Sigmoid colon (tissue), 7 donors: ENCODE data around the gene JAG1. TPM values are rescaled to one million over a fixed set of nuclear protein-coding genes. Genes with fewer than 3 reads are reported as not detected.

ENCODE experiments used
- DNase-seq: peaks from one replicate; pipeline ENCODE4 v3.0.0-alpha.2; 2019
- H3K27ac ChIP-seq, 4 donors: fragments of 200-600 bp; sonication (generic); one replicate each; pipeline ENCODE4 v1.5.1; 2016 to 2019; ENCODE audit warnings: mild to moderate bottlenecking in 1 of 4
- H3K27me3 ChIP-seq, 3 donors: fragments of 200-600 bp; sonication (generic); one replicate each; pipeline ENCODE4 v1.5.1; 2019; ENCODE audit warnings: mild to moderate bottlenecking in 1 of 3
- H3K36me3 ChIP-seq, 4 donors: fragments of 200-600 bp; sonication (generic); one replicate each; pipeline ENCODE4 v1.5.1; 2016 to 2019
- H3K4me1 ChIP-seq, 4 donors: fragments of 200-600 bp; sonication (generic); one replicate each; pipeline ENCODE4 v1.5.1; 2017 to 2019
- H3K4me3 ChIP-seq, 4 donors: fragments of 200-600 bp; sonication (generic); one replicate each; pipeline ENCODE4 v1.5.1; 2017 to 2019; ENCODE audit warnings: mild to moderate bottlenecking in 2 of 4, moderate library complexity in 1 of 4
- H3K9me3 ChIP-seq, 4 donors: fragments of 200-600 bp in 3 of 4; sonication (generic) in 3 of 4; one replicate each; pipeline versions ENCODE4 v1.5.1 to v1.6.1; 2013 to 2019
- EP300 ChIP-seq, 4 donors: sonication (generic); formaldehyde crosslinking; IDR thresholded peaks; one replicate each; pipeline ENCODE4 v1.6.1; 2017; ENCODE audit warnings: antibody characterized with exemption in 4 of 4
- POLR2A ChIP-seq, 2 donors: fragments of 450-650 bp; IDR thresholded peaks; one replicate each; pipeline ENCODE4 v1.6.1; 2016; ENCODE audit warnings: antibody characterized with exemption in 2 of 2, mild to moderate bottlenecking in 2 of 2, moderate library complexity in 2 of 2
- POLR2AphosphoS5 ChIP-seq, 4 donors: sonication (generic); formaldehyde crosslinking; IDR thresholded peaks; one replicate each; pipeline ENCODE4 v1.6.1; 2017; ENCODE audit warnings: antibody characterized with exemption in 4 of 4
- WGBS, 2 donors: extraction: QIAGEN DNeasy Blood & Tissue Kit; methylation state at CpG; one replicate each; pipeline ENCODE4 v1.1.7; 2013; 5-methylcytosine and 5-hydroxymethylcytosine counted together
- intact Hi-C: fragments of 100-400 bp; cut with DNase I; formaldehyde crosslinking; loops from one replicate; pipeline ENCODE4 v1.15.1; 2023
- polyA plus RNA-seq, 3 donors: library from polyadenylated mRNA; stranded (reverse); fragments of 200-250 nt; gene quantifications; one replicate each; pipeline ENCODE4 v1.2.3, GENCODE V29; 2013
- total RNA-seq, 4 donors: library from RNA; depleted of rRNA; stranded (reverse); fragments of >200 nt; gene quantifications; one replicate each; pipeline ENCODE4 v1.1.0, GENCODE V29; 2016
- TF ChIP-seq, protein P1 (sequence below), 4 experiments: fragments of 450-650 bp in 3 of 4; fragments of 200-600 bp in 1 of 4; IDR thresholded peaks; one replicate each; pipeline ENCODE4 v1.5.1; 2016 to 2019; ENCODE audit warnings: antibody characterized with exemption in 4 of 4, mild to moderate bottlenecking in 3 of 4, moderate library complexity in 2 of 4
- donor health status: healthy with polysubstance abuse.
- donor health status: Bipolar disorder and iron deficiency.
- donor health status: healthy.

JAG1 gene
- total and polyA plus RNA-seq, 7 donors: 3.9 to 76.4 (median 32.4) TPM

- intact Hi-C loops: no loop called here
- Histone ChIP-seq H3K4me1 (peaks cover 0 to 52% (median 47%) of the 10 kb centered on the region in 4 donors), H3K4me3 (no peak overlapping the region), H3K27me3 (no peaks in the 10 kb centered on the region), H3K27ac (peak overlapping the region; percentile 62 to 78 (median 76)), H3K9me3 (no peaks in the 10 kb centered on the region), H3K36me3 (peaks cover 26 to 35% (median 30%) of the 10 kb centered on the region in 4 donors)
- 68 to 75% methylated on average over 10 of the region's 10 CpGs for WGBS, 2 donors
- peak; percentile 85 for DNase-seq
- TF ChIP-seq, protein P1, sequence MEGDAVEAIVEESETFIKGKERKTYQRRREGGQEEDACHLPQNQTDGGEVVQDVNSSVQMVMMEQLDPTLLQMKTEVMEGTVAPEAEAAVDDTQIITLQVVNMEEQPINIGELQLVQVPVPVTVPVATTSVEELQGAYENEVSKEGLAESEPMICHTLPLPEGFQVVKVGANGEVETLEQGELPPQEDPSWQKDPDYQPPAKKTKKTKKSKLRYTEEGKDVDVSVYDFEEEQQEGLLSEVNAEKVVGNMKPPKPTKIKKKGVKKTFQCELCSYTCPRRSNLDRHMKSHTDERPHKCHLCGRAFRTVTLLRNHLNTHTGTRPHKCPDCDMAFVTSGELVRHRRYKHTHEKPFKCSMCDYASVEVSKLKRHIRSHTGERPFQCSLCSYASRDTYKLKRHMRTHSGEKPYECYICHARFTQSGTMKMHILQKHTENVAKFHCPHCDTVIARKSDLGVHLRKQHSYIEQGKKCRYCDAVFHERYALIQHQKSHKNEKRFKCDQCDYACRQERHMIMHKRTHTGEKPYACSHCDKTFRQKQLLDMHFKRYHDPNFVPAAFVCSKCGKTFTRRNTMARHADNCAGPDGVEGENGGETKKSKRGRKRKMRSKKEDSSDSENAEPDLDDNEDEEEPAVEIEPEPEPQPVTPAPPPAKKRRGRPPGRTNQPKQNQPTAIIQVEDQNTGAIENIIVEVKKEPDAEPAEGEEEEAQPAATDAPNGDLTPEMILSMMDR (IDR thresholded peaks at IDR 0.05): no peak
- peak in 1 of 4 donors; percentile 4 for TF ChIP-seq POLR2AphosphoS5 (IDR thresholded peaks at IDR 0.05)
These were observed 36.7 kb downstream of the JAG1 start for GRCh38 chr20:10637031-10637559.

GRCh38 chr20:10636326-10636818 lies 37.4 kb downstream of the JAG1 start:
- Histone ChIP-seq H3K27ac (peak overlapping the region; percentile 62 to 78 (median 76)), H3K4me1 (peaks cover 0 to 52% (median 47%) of the 10 kb centered on the region in 4 donors), H3K27me3 (no peaks in the 10 kb centered on the region), H3K9me3 (no peaks in the 10 kb centered on the region), H3K4me3 (no peak overlapping the region), H3K36me3 (peaks cover 20 to 28% (median 22%) of the 10 kb centered on the region in 4 donors)
- WGBS, 2 donors: 83 to 84% methylated on average over 5 of the region's 5 CpGs
- TF ChIP-seq POLR2A (IDR thresholded peaks at IDR 0.05) (no peak), POLR2AphosphoS5 (IDR thresholded peaks at IDR 0.05) (peak in 2 of 4 donors; percentile 46 to 54)
- DNase-seq: no peak
- intact Hi-C loops: no loop called here

DNA sequence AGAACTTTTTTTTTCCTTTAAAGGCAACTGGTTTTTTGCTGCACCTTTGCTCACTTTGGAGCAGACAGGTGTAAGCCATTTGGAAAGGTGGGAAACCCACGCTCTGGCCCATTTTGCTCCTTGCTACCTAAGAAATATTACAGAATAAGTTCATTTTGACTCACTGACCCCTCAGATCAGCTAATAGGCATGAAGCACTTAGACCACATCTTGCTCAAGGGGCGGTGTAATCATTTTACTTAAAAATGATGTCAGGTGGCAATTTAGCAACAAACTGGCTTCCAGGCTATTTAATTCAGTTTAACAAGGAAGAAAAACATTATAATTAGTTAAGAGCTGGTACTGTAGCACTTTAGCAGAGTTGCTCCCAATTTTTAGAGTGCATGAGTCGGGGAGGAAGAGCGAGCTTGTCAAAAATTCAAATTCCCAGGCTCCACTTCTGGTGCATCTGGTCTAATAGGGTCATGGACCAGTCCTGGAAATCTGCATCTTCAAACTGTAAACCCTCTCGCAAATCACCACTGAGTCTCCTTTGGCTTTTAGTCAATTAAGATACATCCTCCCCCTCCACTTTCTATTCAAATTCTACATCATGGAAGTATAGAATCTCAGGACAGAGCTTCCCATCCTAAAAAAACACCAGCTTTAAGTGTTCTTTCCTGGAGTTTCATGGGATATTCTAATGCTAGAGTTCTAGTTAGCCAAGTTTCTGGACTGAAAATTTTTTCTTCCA lies 38.2 kb downstream of the JAG1 start:
- Histone ChIP-seq H3K27me3 (no peaks in the 10 kb centered on the region), H3K4me1 (peaks cover 0 to 52% (median 47%) of the 10 kb centered on the region in 4 donors), H3K4me3 (no peak overlapping the region), H3K36me3 (peaks cover 13 to 20% (median 18%) of the 10 kb centered on the region in 4 donors), H3K9me3 (no peaks in the 10 kb centered on the region), H3K27ac (peak overlapping the region; percentile 62 to 78 (median 76))
- 85 to 94% methylated on average over 5 of the region's 5 CpGs for WGBS, 2 donors
- intact Hi-C loops: no loop called here
- DNase-seq: no peak
- TF ChIP-seq EP300 (IDR thresholded peaks at IDR 0.05): no peak
- no peak for TF ChIP-seq POLR2A (IDR thresholded peaks at IDR 0.05)
- no peak for TF ChIP-seq POLR2AphosphoS5 (IDR thresholded peaks at IDR 0.05)
- TF ChIP-seq, protein P1 (IDR thresholded peaks at IDR 0.05): no peak

GRCh38 chr20:10634683-10635411 lies 39.0 kb downstream of the JAG1 start:
- Histone ChIP-seq H3K9me3 (no peaks in the 10 kb centered on the region), H3K4me3 (no peak overlapping the region), H3K36me3 (peaks cover 5 to 12% (median 10%) of the 10 kb centered on the region in 4 donors), H3K27me3 (no peaks in the 10 kb centered on the region), H3K27ac (peak overlapping the region; percentile 62 to 78 (median 76)), H3K4me1 (peaks cover 0 to 48% (median 42%) of the 10 kb centered on the region in 4 donors)
- intact Hi-C loops: no loop called here
- WGBS, 2 donors: 80 to 86% methylated on average over 11 of the region's 11 CpGs
- DNase-seq: no peak
- TF ChIP-seq POLR2AphosphoS5 (IDR thresholded peaks at IDR 0.05) (peak in 2 of 4 donors; percentile 11 to 44), POLR2A (IDR thresholded peaks at IDR 0.05) (no peak), EP300 (IDR thresholded peaks at IDR 0.05) (no peak)
- TF ChIP-seq, protein P1 (IDR thresholded peaks at IDR 0.05): no peak

- H3K36me3 ChIP-seq: peaks cover 0 to 6% (median 4%) of the 10 kb centered on the region in 4 donors
- H3K9me3 ChIP-seq: no peaks in the 10 kb centered on the region
- intact Hi-C loops: no loop called here
- H3K4me3 ChIP-seq: no peak overlapping the region
- TF ChIP-seq POLR2AphosphoS5 (IDR thresholded peaks at IDR 0.05) (no peak), EP300 (IDR thresholded peaks at IDR 0.05) (no peak), POLR2A (IDR thresholded peaks at IDR 0.05) (no peak)
- TF ChIP-seq, protein P1 (IDR thresholded peaks at IDR 0.05): no peak
- no peaks in the 10 kb centered on the region for H3K27me3 ChIP-seq
- peaks cover 0 to 48% (median 42%) of the 10 kb centered on the region in 4 donors for H3K4me1 ChIP-seq
- 66 to 85% methylated on average over 5 of the region's 5 CpGs for WGBS, 2 donors
- H3K27ac ChIP-seq: peak overlapping the region; percentile 62 to 78 (median 76)
- no peak for DNase-seq
These were observed 39.6 kb downstream of the JAG1 start for GRCh38 chr20:10634211-10634610.
